Activated T-cell treated with anti-CD3 and anti-CD28 coated beads for 1 hour (primary cell): ENCODE results near the gene TMEM14C.
"Not testable (repeated sequence)": the region's sequence is repeated elsewhere in the genome, so short reads cannot be mapped to it uniquely, and the experiment has no call there.

Experiments used
- DNase-seq: peaks from one replicate; pipeline ENCODE4 v3.0.0-alpha.2; 2020; ENCODE audit warnings: low read depth

The TMEM14C gene

DNA sequence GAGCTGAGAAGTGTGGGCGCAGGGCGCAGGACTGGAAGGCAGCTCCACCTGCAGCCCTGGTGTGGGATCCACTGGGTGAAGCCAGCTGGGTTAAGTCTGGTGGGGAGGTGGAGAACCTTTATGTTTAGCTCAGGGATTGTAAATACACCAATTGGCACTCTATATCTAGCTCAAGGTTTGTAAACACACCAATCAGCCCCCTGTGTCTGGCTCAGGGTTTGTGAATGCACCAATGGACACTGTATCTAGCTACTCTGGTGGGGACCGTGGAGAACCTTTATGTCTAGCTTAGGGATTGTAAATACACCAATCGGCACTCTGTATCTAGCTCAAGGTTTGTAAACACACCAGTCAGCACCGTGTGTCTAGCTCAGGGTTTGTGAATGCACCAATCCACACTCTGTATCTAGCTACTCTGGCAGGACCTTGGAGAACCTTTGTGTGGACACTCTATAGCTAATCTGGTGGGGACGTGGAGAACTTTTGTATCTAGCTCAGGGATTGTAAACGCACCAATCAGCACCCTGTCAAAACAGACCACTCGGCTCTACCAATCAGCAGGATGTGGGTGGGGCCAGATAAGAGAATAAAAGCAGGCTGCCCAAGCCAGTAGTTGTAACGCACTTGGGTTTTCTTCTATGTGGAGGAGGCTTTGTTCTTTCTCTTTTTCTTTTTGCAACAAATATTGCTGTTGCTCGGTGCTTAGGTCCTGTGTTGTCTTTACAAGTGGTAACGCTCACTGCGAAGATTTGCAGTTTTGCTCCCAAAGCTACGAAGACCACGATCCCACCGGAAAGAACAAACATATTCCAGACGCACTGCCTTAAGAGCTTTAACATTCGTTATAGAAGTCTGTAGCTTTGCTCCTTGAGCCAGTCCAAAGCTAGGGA is 1.7 kb upstream of the TMEM14C start:
- DNase-seq: not testable (repeated sequence)

DNA sequence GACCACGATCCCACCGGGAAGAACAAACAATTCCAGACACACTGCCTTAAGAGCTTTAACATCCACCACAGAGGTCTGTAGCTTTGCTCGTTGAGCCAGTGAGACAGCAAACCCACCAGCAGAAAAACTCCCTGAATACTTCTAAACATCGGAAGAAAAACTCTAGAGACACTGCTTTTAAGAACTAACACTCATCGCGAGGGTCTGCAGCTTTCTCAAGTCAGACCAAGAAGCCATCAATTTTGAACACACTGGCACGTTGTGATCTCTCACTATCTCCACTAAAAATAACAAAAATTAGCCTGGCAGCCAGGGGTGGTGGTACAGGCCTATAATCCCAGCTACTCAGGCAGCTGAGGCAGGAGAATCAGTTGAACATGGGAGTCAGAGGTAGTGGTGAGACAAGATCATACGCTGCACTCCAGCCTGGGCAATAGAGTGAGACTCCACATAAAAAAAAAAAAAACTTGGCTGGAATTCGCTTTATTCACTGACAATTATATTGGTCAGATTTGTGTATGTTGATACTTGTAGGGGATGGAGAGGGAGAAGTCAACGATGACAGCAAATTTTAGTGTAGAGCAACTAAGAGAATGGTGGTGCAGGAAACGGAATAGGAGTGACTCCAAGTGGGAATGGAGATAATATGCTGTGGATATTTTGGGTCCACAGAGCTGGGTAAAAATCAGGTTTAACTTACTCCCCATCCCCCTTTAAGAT is 860 bp upstream of the TMEM14C start:
- no peak for DNase-seq

DNA sequence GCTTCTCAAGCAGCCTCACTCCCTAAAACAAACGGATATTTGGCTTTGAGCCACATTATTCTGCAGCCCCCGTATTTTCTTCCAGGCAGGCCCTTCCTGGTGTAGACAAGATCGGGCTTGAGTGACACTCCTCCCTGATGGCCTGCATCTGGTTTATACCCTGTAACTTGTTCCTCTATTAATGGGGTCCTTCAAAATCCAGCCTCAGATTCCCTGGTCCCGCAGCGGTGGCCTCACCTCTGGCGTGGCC is 375 bp upstream of the TMEM14C start:
- DNase-seq: no peak

DNA sequence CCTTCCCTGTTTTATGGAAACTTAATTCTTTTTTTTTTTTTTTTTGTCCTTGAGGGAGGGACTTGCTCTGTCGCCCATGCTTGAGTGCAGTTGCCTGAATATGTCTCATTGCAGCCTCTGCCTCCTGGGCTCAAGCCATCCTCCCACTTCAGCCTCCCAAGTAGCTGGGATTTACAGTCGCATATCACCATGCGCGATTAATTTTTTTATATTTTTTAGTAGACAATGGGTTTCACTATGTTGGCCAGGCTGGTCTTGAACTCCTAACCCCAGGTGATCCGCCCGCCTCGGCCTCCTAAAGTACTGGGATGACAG is 654 bp downstream of the TMEM14C start:
- DNase-seq: no peak

DNA sequence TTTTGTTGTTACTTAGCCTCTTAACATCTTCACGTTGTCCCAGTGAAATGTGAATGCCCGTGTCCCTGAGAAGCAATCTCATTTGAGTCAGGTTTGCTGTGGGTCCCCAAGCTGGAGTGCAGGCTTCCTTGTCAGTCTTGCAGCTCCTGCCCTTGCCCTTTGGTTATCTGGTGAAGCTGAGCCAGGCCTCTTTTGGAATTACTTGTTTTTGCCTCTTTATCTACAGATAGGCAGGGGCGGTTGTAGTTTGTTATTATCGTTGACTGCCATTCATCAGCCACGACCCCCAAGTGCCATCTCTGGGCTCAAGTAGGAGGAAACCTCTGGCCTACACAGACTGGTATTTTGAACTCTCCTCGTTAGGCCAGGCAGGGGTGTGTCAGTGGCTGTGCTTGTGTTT is 2.2 kb downstream of the TMEM14C start:
- no peak for DNase-seq

DNA sequence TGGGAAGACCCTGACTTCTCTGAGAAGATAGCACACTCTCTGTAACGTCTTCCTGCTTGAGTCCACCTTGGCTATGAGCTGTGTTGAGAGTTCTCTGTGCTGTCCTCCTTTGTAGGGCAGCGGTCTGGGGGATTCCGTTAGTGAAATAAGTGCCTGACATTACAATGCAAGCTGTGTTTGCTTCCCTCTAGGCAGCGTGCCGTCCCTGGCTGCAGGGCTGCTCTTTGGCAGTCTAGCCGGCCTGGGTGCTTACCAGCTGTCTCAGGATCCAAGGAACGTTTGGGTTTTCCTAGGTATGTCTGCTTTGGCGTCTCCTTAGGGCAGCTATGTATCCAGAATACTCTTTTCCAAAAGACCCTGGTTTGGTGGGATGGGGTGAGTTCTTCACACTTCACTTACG is 2.8 kb downstream of the TMEM14C start:
- no peak for DNase-seq

DNA sequence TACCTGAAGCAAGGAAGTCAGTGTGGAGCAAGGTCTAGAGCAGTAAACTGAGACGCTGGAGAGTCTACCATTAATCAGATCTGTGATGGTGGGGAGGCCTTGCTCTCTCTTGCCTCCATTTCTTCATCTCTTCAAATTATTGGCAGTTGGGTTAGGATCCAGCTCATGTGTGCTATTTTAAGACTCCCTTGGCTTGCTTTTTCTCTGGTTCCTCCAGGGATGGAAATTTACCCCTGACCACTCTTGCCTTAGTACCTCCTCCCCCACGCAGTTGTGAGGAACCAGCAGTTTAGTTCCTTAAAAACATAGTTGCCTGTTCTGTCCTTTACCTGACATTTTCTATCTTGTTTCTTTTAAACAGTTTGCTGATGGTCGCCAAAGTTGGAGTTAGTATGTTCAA is 7.4 kb downstream of the TMEM14C start:
- no peak for DNase-seq

DNA sequence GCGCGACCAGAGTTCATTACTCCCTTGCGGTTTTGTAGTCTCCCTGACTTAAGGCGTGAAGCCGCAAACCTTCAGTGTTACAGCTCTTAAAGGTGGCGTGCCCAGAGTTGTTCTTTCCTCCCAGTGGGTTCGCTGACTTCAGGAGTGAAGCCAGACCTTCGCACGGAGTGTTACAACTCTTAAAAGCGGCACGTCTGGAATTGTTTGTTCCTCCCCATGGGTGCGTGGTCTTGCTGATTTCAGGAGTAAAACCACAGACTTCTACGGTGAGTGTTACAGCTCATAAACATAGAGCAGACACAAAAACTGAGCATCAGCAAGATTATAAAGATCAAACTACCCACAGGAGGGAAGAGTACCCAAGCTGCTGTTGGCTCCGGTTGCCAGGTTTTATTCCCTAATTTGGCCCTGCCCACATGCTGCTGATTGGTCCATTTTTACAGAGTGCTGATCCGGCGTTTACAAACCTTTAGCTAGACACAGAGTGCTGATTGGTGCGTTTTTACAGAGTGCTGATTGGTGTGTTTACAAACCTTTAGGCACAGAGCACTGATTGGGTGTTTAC is 10.4 kb downstream of the TMEM14C start:
- no peak for DNase-seq

DNA sequence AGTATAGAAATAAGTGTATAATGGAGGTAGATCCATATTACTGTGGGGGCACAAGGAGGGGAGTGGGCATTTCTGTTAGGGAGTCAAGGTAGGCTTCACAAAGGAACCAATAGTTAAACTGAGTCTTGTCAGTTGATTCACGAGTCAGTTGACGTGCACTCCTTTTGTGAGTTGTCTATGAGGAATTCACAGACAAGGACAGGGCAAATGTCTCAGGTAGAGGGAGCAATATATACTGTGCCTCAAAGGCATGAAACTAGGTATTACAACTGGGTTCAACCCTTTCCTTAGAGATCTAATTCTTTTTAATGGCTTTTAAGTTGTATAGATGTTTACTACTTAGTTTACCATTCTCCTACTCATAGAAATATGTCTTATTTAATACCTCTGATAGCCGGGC is 11.0 kb downstream of the TMEM14C start:
- DNase-seq: no peak

DNA sequence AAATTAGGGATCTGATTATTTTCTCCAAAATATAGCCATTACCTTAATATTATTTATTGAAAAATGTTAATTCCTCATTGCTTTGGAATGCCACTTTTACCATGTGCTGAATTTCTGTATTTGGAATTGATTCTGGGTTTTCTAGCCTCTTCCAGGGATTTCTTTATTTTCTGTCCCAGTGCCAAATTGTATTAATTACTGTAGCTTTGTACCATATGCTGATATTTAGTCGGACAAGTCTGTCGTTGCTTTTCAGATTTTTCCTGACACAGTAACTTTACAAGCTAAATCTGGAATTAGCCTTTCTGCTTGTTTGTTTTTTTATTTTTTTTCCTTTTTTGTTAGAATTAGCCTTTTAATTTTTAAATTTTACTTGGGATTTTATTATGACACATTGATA is 13.9 kb downstream of the TMEM14C start:
- DNase-seq: no peak

DNA sequence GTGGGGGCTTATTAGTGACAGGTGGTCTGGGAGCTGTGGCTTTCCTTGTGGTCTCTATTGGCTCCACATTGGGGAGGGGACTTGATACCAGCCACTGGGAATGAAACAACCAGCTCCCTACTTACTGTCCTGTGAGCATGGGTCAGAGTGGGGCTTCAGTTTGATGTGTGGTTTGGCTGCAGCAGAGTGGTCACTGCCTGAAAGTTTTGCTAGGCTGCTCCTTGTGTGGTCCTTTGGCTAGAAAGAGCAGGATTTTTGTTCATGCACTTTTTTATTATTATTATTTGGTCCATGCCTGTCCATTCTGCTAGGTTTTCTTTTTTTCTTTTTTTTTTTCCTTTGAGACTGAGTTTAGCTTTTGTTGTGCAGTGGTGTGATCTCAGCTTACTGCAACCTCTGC is 17.2 kb downstream of the TMEM14C start:
- no peak for DNase-seq

DNA sequence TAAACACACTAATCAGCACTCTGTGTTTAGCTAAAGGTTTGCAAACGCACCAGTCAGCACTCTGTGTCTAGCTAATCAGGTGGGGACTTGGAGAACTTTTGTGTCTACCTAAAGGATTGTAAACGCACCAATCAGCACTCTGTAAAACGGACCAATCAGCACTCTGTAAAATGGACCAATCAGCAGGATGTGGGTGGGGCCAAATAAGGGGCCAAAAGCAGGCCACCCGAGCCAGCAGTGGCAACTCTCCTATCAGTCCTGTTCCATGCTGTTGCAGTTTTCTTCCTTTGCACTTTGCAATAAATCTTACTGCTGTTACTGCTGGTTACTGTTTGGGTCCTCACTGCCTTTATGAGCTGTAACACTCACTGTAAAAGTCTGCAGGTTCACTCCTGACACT is 18.8 kb downstream of the TMEM14C start:
- DNase-seq: not testable (repeated sequence)

DNA sequence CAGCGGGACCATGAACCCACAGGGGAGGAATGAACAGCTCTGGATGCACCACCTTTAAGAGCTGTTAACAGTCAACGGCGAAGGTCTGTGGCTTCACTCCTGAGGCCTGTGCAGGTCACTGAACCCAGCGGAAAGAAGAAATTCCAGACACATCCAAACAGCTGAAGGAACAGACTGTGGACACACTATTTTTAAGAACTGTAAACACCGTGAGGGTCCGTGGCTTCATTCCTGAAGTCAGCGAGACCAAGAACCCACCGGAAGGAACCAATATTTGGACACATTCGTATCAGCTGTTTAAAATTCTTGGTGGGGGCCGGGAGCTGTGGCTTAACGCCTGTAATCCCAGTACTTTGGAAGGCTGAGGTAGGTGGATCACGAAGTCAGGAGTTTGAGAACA is 19.4 kb downstream of the TMEM14C start:
- DNase-seq: no peak

DNA sequence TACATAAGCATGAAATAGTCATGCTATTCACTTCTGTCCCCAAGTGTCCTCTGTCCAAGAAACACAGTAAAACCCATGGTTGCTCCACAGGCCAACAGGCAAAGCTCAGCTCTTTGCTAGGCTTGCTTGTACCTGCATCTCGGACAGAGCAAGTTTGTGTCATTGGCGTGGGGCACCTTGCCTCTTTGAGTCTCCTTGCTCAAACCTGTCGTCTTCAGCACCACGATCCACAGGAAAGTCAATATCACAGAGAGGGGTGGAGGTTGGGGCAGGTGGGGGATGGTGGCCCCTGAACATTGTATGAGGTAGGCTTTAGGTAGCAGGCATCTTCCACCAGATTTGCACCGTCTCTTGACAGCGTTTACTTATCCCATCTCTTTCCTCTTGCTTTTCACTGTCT is 20.6 kb downstream of the TMEM14C start:
- DNase-seq: no peak

DNA sequence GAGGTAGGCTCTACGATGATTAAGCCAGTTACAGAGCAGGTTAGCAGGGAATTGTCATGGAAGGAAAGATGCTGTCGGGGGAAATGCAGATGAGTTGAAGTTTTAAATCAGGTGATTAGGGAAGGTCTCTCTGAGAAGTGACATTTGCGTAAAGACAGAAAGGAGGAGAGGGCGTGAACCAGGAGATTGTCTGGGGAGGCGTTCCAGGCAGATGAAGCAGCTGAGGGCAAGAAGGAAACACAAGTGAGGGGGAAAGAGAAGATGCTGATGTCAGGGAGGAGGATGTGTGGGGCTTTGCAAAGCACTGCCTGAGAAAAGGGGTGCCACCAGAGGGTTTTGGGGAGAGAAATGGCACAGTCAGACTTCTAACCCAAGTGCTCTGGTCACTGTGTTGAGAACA is 22.2 kb downstream of the TMEM14C start:
- no peak for DNase-seq

DNA sequence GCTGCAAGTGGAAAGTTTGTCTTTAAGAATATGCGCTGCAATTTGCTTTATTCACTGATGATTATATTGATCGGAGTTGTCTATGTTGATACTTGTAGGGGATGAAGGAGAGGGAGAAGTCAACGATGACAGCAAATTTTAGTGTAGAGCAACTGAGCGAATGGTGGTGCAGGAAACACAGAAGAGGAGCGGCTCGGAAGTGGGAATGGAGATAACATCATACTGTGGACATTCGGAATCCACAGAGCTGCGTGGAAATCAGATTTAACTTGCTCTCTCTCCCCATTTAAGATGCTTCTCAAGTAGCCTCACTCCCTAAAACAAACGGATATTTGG is 24.0 kb downstream of the TMEM14C start:
- DNase-seq: no peak

DNA sequence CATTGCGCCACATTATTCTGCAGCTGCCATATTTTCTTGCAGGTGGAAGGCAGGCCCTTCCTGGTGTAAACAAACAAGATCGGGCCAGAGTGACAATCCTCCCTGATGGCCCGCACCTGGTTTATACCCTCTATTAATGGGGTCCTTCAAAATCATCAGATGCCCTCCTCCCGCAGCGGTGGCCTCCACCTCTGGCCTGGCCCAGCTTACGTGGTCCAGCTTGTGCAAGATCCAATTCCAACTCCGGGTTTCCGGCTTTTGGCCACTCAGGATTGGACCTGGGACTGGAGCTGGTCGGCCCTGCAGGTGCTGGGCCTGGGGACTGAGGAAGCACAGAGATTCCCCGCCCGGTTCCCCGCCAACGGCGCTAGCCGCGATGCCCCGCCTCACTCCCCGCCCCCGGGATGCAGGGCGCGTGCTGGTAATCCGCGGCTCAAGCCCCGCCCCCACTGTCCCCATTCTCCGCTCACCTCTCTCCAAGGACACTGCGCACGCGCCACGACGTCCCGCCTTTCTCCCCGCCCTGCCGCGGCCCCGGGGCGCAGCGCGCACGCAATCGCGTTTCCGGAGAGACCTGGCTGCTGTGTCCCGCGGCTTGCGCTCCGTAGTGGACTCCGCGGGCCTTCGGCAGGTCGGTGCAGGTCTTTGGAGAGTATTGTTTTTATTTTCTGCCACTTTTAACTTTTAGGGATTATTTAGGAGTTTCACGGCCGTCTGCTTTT is 24.5 kb downstream of the TMEM14C start, which contains the start of gene TMEM14B:
TSS of gene TMEM14B (plus strand) at position 555 of the 722 bp plus-strand sequence. CDS start 1,441 bp downstream, outside the sequence.
- peak; percentile 100 for DNase-seq

DNA sequence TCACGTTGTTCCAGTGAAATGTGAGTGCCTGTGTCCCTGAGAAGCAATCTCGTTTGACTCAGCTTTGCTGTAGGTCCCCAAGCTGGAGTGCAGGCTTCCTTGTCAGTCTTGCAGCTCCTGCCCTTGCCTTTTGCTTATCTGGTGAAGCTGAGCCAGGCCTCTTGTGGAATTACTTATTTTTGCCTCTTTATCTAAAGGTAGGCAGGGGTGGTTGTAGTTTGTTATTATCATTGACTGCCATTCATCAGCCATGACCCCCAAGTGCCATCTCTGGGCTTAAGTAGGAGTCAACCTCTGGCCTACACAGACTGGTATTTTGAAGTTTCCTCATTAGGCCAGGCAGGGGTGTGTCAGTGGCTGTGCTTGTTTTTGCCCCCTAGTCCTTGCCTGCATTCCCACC is 26.9 kb downstream of the TMEM14C start:
- DNase-seq: no peak

DNA sequence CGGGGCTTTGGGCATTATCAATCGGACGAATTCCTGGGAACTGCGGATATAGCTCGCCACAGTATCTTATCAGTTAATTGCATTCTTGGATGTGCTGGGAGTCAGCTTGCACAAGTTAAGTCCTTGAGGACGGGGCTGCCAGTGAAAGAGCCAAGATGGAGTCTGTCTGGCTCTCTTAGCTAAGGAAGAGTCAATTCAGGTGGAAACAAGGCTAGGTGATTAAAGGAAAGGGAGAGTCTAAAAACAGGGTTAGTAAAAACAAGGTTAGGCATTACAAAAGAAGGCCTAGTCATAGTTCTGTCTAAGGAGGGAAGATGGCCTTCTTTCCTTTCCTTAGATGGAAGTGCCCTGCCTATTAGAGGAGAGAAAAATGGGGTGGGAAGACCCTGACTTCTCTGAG is 27.7 kb downstream of the TMEM14C start:
- not testable (repeated sequence) for DNase-seq

DNA sequence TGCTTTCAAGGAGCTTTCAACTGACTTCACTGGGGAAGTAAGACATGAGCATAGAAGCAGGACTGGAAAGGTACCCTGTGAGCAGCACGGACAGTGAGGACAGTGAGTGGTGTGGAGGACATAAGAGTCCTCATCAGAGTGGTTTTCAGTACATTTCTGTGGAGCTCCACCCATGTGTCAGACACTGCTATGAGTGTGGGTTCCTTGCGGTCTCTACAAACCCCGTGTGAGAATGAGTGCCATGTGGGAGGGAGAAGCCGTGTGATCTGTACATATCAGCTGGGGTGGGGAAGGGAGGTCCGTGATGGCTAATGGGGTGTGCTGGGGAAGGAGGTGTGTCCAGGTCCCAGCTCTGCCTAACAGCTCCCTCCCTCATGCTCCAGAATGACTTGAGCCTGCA is 28.9 kb downstream of the TMEM14C start:
- DNase-seq: not testable (repeated sequence)

DNA sequence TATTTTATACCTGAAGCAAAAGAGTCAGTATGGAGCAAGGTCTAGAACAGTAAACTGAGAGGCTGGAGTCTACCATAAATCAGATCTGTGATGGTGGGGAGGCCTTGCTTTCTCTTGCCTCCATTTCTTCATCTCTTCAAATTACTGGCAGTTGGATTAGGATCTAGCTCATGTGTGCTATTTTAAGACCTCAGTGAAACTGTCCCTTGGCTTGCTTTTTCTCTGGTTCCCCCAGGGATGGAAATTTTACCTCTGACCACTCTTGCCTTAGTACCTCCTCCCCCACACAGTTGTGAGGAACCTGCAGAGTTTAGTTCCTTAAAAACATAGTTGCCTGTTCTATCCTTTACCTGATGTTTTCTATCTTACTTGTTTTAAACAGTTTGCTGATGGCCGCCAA is 33.2 kb downstream of the TMEM14C start:
- DNase-seq: no peak

DNA sequence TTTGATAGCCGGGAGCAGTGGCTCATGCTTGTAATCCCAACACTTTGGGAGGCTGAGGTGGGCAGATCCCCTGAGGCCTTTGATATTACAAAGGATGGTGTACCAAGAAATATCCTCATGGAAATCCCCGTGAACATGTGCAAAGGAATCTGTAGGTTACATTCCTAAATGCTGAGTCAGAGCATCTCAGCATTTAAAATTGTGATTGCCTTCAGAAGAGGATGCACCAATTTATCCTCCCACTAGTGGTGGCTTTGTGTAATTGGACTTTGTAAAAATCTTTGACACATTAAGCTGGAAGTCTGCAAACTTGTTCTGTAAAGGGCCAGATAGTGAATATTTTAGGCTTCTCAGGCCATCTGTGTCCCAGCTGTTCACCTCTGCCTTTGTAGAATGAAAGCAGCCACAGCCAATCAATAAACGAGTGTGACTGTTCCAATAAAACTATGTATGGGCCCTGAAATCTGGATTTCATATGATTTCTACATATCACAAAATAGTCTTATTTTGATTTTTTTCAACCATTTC is 36.5 kb downstream of the TMEM14C start:
- no peak for DNase-seq

DNA sequence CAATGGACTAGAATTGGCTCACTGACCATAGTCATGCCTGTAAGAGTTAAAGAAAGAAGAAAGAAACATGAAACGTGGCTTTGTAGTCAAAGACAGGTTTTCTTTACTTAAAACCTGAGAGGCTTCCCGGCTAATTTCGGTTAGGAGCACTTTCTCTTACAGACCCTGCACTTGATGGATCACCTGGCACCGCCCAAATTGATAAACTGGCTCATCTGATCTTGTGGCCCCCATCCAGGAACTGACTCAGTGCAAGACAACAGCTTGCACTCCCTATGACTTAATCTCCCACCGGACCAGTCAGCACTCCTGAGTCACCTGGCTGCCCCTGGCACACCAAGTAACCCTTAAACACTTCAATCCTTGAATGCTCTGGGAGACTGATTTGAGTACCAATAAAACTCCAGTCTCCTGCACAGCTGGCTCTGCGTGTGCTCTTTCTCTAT is 37.0 kb downstream of the TMEM14C start:
- DNase-seq: no peak
